Measurements from ENCODE around the gene SLC9A3.
"Not testable (repeated sequence)": the region's sequence is repeated elsewhere in the genome, so short reads cannot be mapped to it uniquely, and the experiment has no call there.

SLC9A3 gene

GRCh38 chr5:524234-524972 is at the start of gene SLC9A3:
TSS of gene SLC9A3 (minus strand) at chr5:524449.
- in situ Hi-C loops (cut with MboI; ENCODE audit: low sequenced_read_pairs), result no loop called here

- in situ Hi-C loops (cut with MboI; ENCODE audit: low sequenced_read_pairs), result no loop called here
These were observed 49.7 kb upstream of the SLC9A3 start for GRCh38 chr5:573976-574375.

DNA sequence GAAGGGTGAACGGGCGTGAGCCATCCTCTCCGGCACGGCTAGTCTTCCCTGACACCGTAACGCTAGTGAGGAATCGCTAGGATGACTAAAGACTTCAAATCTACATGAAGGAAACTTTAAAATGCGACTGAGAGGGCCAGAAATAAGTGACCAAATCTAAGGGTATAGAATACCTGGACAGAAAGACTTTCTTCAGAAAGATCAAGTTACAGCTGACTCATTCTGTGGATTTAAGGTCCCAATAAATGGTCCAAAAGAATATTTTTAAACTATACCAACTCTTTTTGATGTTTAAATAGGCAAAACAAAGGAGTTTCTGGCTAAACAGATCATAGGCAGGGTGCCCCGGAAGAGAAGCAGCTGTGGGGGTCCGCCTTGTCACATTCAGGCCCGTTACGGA is 49.0 kb upstream of the SLC9A3 start:
- in situ Hi-C loops (cut with MboI; ENCODE audit: low sequenced_read_pairs), result no loop called here

- in situ Hi-C loops (cut with MboI; ENCODE audit: low sequenced_read_pairs), result no loop called here
These were observed 48.3 kb upstream of the SLC9A3 start for GRCh38 chr5:572398-573019.

DNA sequence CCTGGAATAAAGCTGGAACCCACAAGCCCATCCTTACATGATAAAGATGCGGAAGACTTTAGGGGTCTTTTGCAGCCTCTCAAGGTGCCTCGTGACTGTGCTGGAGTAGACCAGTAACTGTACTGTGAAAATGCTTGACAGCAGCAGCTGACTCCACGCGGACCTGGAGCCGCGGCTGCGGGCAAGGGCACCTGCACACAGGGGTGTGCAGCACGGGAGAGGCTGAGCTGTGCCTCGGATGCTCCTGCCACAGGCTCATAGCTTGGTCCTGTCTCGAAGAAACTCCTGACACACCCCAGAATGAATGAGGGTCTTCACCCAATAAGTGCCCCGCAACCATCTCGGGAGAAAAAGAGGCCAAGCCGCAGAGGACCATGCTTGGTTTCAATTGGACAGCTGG is 47.5 kb upstream of the SLC9A3 start:
- in situ Hi-C loops (cut with MboI; ENCODE audit: low sequenced_read_pairs), result no loop called here

DNA sequence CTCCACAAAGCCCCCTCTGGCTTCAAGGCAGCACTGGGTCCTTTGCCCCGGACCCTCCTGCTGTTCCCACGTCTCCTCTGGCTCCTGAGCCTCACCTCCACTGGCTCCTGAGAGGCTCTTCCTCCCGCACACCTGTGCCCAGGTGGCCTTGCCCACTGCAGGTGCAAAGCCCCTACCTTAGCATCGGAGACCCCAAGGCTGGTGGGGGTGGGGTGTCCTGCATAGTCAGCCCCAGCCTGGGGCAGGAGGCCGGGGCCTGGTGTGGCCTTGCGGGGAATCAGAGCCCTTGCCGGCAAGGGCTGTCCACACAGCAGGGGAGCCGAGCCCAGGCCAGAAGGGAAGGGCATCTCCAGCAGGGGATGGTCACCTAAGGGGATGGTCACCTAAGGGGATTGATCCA is 46.6 kb upstream of the SLC9A3 start:
- in situ Hi-C loops (cut with MboI; ENCODE audit: low sequenced_read_pairs), result no loop called here

DNA sequence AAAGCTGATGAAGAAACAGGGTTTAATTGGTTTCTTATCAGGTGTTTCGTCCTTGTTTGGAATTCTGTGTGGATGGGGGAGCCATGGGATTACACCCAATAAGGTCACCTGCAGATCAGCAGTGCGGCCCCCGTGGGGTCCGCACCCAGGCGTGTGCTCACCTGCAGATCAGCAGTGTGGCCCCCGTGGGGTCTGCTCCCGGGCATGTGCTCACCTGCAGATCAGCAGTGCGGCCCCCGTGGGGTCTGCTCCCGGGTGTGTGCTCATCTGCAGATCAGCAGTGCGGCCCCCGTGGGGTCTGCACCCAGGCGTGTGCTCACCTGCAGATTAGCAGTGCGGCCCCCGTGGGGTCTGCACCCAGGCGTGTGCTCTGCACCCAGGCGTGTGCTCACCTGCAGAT is 46.2 kb upstream of the SLC9A3 start:
- in situ Hi-C loops (cut with MboI; ENCODE audit: low sequenced_read_pairs), result no loop called here

DNA sequence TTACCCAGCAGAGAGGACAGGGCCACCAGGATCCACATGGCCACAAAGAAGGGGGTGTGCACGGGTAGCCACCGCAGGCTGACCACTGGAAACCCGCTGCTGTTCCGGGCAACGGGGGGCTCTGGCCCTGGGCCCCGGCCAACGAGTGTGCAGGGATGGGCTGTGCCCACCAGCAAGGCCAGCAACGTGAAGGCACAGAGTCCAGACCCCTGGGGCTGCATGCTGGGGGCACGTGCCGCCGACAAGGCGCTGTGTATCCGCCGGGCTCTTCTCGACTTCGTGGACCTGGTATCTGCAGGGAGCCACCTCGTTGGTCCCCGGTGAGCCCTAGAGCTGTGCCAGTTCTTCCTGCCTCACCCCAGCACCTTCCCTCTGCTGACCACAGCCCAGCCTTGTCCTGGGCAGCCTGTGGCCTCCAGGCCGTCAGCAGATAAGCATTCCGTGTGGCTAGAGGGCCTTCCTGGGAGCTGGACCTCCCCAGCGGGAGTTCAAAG is 45.7 kb upstream of the SLC9A3 start:
- in situ Hi-C loops (cut with MboI; ENCODE audit: low sequenced_read_pairs), result no loop called here

- in situ Hi-C loops (cut with MboI; ENCODE audit: low sequenced_read_pairs), result no loop called here
These were observed 45.2 kb upstream of the SLC9A3 start for GRCh38 chr5:569358-569867.

DNA sequence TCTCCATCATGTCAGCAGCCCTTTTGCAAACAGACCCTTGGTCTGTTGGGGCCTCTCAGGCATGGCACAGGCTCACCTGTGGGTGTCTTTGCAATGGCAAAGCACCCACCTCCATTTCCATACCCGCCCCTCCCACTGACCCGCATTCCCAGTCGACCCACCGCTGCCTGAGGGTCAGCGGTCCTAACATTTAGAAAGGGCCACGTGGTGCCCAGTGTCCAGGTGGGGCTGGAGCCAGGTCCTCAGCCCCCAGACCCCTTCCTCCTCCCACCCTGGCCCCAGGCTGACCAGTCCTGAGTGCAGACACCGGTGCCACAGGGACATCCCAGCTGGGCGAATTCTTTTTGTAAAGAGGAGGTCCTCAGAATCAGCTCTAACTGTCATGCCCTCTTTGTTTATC is 44.6 kb upstream of the SLC9A3 start:
- in situ Hi-C loops (cut with MboI; ENCODE audit: low sequenced_read_pairs), result no loop called here

DNA sequence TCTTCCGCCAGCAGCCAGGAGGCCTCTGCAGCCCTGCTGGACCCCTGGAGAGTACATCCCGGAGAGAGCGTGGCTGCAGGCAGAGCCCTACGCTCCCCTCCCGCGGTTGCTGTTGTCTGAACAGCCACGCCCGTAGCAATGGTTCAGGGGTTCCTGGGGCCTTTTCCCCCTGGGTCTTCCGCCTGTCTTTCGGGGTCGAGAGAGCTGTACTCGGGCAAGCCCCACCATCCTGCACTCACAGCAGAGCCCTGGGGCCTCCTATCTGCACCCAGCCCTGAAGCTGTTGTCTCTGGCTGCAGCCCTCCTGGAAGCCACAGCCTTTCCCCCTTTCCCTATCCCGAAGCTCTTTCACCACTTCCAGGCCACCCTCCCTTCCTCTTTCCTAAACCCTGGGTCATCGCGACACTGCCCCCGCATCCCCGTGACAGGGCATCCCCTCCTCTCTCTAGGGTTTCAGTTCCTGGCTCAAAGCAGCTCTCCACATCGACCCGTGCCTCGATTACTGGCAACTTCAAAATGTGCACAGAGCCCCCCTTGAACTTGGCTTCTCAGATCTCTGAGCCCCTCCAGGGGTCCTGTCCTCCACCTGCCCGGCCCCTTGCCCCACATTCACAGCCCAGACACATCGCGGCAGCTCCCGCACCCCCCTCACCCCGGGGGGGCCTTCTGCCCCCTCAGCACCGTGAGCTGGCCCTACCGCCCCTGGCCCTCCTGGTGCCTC is 44.0 kb upstream of the SLC9A3 start:
- in situ Hi-C loops (cut with MboI; ENCODE audit: low sequenced_read_pairs), result no loop called here

- in situ Hi-C loops (cut with MboI; ENCODE audit: low sequenced_read_pairs), result no loop called here
These were observed 43.4 kb upstream of the SLC9A3 start for GRCh38 chr5:567664-568060.

DNA sequence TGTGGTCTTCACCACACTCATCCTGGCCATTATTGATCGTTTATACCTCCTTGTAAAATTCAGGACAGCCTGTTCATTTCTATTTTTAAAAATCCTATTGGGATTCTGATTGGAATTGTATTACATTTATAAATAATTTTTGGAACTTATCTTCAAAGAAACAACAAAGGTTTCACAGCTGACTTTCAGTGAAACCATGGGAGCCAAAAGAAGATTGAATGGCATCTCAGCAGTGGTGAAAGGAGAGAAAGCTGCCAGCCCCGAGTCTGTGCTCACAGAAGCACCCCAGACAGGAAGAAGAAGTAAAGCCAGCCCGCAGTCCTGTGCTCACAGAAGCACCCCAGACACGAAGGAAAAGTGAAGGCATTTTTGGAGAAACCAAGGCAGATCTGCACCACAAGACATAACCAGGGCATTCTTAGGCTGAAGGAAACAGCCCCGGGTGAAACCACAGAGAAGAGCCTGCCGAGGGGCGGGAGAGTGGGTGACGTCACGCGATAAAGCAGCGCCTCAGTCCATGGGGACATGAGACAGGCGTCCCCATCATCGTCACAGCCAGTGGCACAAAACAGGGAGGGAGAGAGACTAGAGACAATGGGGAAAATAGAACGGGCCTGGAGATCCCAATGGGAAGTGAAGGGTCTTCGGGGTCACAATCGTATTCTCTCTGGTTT is 42.5 kb upstream of the SLC9A3 start:
- in situ Hi-C loops (cut with MboI; ENCODE audit: low sequenced_read_pairs), result no loop called here

- in situ Hi-C loops (cut with MboI; ENCODE audit: low sequenced_read_pairs), result no loop called here
These were observed 41.7 kb upstream of the SLC9A3 start for GRCh38 chr5:565782-566440.

DNA sequence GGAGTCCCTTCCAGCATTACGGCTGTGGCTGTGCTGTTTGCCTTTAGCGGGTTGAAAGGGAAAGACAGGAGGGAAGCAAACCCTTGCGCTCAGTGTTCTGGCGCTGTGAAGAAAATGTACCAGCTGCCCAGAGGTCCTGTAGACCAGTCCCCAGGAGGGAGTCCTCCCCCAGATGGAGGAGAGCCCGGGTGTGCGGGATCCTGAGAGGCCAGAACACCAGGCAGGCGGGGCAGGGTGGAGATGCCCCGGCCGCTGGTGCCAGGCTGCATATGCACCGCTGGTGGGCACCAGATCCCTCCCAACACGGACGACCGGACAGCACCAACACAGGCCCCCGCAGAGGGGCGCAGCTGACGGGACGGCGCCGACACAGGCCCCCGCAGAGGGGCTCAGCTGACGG is 37.2 kb upstream of the SLC9A3 start:
- in situ Hi-C loops (cut with MboI; ENCODE audit: low sequenced_read_pairs), result no loop called here

DNA sequence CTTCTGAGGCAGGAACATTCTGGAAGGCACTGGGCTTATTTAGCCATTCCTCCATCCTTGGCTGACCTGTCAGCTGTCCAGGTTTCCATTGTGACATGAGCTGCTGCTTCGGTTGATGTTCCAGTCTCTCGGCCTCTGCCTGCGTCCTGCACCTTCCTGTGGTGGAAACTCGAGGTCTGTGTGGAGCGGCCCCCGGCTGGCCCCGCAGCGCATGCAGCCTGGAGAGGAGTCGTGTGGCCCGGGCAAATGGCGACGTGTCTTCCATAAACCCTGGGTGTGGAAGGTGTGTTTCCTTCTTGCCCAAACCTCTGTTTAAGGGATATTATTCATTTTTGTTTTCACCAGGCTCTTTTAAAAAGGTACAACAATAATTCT is 36.5 kb upstream of the SLC9A3 start:
- in situ Hi-C loops (cut with MboI; ENCODE audit: low sequenced_read_pairs), result no loop called here

DNA sequence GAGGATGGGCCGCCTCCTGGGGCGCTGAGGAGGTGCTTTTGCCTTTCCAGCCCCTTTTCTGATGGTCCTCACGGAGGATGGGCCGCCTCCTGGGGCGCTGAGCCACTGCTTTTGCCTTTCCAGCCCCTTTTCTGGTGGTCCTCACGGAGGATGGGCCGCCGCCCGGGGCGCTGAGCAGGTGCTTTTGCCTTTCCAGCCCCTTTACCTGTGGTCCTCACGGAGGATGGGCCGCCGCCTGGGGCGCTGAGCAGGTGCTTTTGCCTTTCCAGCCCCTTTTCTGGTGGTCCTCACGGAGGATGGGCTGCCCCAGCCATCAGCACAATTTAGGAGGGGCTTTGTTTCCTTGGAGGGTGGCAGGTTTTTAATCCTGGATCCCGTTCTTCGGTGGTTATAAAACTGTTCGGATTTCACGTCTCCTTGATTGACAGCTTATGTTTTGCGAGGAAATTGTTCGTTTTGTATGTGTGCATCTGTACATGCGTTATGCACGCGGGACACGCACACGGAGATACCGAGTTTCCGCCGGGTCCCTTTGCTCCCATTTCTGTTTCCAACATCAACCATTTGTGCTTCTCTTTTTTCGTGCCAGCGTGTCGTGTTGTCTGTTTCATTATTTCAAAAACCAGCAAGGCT is 34.7 kb upstream of the SLC9A3 start:
- in situ Hi-C loops (cut with MboI; ENCODE audit: low sequenced_read_pairs), result no loop called here

DNA sequence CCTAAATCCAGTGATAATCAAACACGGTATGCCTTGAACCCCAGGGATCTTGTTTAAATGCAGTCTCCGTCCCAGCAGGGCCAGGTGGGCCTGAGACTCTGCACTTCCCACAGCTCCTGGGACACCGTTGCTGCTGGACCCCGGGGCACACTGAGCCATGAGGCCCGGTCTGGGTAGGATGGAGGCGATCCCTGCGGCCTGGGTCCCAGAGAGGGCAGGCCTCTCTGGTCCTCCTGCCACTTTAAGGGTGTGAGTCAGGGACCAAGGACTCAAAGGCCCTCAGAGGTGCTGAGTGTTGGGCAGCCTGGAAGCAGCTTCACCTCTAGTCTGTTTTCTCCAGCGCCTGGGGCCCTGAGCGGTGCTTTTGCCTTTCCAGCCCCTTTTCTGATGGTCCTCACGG is 34.1 kb upstream of the SLC9A3 start:
- in situ Hi-C loops (cut with MboI; ENCODE audit: low sequenced_read_pairs), result no loop called here

- in situ Hi-C loops (cut with MboI; ENCODE audit: low sequenced_read_pairs), result not testable (repeated sequence)
These were observed 33.7 kb upstream of the SLC9A3 start for GRCh38 chr5:557917-558316.

DNA sequence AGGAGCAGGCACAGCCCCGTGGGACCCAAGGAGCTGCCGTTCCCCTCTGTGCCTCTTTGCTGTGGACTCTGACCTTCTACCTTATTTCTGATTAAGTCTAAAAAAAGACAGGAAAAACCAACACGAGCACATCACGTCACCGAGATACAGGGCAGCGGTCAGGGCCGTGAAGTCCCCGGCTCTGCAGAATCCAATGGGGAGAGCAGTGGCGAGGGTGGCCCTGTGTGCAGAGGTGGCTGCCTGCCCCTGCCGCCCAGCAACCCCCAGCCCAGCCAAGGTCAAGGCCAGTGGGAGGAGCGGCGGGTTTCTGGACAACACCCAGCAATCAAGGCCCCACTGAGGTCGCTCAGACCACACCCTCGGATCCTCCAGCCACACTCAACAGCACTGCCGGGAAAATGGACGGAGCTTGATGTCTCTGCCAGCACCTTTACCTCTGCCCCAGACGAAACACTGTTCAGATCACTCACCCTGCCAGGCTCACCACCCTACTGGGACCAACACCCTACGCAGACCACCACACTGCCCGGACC is 32.7 kb upstream of the SLC9A3 start:
- in situ Hi-C loops (cut with MboI; ENCODE audit: low sequenced_read_pairs), result no loop called here

Measured in HL-60/S4 treated with phorbol 12-myristate 13-acetate at 8.2 ng/mL for 4 days and 3 days (cell line).